ENCODE results near the gene ARNT2.

- TF ChIP-seq CTCF (IDR thresholded peaks at IDR 0.05) (no peak), POLR2A (IDR thresholded peaks at IDR 0.05) (no peak)
Measured at GRCh38 chr15:80459818-80460217, 55.6 kb downstream of the ARNT2 start.
